NCI-H446 (cell line): ENCODE results near the gene TMEM221.
"Not testable (repeated sequence)": the region's sequence is repeated elsewhere in the genome, so short reads cannot be mapped to it uniquely, and the experiment has no call there.

Experiments used
- DNase-seq, 2 experiments: peaks; one replicate each; lab custom pipeline; 2025; lab: John Stamatoyannopoulos, UW

The TMEM221 gene

DNA sequence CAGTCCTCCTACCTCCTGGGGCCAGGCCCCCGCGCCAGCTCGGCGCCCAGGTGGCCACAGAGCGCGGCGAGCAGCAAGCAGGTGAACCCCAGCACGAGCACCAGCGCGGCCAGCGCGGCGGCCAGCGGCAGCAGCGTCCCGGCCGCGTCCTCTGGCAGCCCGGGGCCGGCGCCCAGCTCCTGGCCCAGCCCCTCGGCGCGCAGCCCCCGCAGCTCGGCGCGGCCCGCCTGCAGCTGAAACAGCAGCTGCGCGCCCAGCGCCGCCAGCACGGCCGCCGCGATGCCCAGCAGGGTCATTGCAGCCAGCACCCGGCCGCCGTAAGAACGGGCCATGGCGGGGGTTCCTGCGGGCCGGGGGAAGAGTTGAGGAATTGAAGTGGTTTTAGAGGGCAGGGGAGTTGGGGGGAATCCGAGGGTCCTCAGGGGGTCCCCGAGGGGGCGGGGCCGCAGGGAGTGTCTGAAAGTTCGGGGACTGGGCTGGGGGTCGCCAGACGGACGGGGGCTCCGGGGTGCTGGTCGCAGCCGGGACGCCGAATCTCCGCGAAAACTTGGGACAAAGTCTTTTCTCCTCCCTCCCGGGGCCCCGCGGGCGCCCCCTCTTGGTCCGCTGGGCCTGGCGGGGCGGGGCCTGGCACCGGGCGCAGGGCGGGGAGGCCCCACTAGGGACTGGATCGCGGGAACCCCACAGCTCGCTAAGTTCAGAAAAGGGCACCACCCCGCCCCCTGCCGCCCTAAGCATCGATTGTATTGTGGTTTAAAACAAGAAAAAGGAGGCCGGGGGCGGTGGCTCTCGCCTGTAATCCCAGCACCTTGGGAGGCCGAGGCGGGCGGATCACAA, at the start of gene TMEM221:
Gene TMEM221, minus strand, starts transcription at position 538 of the 837 bp plus-strand sequence. Its CDS starts 206 bp downstream, at position 332.
- DNase-seq = no peak

DNA sequence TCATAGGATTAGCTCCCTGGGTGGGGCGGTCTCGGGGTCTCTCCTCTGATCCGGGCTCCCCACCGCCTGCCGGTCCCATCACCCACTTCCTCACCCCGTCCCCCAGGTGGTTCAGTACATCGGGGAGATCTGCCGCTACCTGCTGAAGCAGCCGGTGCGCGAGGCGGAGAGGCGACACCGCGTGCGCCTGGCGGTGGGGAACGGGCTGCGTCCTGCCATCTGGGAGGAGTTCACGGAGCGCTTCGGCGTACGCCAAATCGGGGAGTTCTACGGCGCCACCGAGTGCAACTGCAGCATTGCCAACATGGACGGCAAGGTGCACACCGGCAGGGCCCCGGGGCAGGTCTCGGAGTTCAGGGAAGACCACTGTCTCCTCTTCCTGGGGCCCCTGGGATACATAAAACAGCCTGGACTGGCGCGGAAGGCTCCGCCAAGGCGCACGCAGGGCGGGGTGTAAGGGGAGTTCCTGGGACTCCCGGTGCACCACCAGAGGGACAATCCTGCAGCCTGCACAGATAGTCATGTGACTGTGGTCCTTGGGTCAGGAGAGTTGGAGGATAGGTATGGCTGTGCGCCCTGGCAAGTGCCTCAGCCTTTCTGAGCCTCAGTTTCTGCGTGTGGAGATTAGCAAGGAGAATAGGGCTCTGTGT, 48.8 kb upstream of the TMEM221 start:
- DNase-seq = no peak

GRCh38 chr19:17496337-17496997, 48.0 kb upstream of the TMEM221 start:
- DNase-seq = peak in 1 of 2 experiments; percentile 58

GRCh38 chr19:17495639-17496296, 47.3 kb upstream of the TMEM221 start:
- no peak for DNase-seq

GRCh38 chr19:17491287-17491686, 42.8 kb upstream of the TMEM221 start:
- DNase-seq = no peak

DNA sequence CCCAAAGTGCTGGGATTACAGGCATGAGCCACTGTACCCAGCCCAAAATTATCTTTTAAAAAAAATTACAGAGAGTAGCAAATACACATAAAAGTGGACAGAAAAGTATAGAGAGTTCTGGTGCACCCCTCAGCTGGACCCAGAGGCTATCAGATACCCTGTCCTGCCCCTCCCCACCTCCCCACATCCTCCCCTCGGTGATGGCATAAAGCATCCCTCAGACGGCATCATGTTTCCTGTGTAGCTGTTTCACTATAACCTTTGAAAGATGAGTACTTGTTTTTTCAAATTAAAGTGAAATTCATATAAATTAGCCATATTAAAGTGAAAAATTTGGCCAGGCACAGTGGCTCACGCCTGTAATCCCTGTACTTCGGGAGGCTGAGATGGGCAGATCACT, 41.9 kb upstream of the TMEM221 start:
- no peak for DNase-seq

- no peak for DNase-seq
Measured at GRCh38 chr19:17489392-17490030, 41.0 kb upstream of the TMEM221 start.

GRCh38 chr19:17488593-17489391, 40.3 kb upstream of the TMEM221 start:
- no peak for DNase-seq

DNA sequence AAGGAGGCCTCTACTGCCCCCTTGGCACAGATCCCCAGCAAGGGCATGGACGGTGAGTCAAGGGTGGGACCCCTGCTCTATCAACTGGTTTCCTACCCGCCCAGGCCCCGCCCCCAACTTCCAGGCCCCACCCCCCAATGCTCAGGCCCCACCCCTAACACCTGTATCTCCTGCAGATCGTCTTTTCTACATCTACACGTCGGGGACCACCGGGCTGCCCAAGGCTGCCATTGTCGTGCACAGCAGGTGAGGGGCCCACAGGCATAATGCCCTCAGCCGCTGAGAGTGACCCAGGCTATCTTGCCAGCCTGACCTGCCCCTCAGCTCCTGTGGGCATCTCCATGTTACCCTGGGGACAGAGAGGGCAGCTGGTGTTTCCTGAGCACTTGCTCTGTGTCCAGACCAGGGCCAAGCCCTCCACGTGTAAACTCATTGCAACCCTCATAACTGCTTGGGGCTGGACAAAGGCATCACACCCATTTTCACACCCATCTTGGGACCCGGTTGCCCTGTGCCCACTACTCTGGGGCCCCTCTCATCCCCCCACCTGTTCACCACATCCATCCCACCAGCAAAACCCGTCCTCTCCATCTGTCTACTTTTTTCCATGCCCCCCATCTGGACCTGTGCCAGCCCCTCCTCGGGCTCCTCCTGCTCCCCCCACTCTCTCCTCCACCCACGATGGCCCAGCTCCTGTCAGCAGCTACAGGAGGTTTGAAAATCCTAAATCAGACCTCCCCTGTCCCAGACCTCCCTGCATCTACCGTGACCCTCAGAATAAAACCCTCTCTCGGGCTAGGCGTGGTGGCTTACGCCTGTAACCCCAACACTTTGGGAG, 39.0 kb upstream of the TMEM221 start:
- DNase-seq = no peak

DNA sequence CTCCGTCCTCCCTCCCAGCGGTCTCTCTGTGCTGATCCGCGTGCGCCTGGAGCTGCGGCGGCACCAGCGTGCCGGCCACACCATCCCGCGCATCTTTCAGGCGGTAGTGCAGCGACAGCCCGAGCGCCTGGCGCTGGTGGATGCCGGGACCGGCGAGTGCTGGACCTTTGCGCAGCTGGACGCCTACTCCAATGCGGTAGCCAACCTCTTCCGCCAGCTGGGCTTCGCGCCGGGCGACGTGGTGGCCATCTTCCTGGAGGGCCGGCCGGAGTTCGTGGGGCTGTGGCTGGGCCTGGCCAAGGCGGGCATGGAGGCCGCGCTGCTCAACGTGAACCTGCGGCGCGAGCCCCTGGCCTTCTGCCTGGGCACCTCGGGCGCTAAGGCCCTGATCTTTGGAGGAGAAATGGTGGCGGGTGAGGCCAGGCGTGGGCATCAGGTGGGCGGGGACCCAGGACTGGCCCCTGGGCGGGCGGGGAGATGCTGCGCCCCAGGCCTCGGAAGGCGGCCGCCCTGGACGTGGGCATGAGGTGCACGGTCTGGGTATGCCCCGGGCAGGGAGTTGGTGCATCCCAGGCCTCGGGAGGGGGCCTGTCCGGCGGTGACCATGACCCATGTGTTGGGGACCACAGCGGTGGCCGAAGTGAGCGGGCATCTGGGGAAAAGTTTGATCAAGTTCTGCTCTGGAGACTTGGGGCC, 38.2 kb upstream of the TMEM221 start:
- no peak for DNase-seq

DNA sequence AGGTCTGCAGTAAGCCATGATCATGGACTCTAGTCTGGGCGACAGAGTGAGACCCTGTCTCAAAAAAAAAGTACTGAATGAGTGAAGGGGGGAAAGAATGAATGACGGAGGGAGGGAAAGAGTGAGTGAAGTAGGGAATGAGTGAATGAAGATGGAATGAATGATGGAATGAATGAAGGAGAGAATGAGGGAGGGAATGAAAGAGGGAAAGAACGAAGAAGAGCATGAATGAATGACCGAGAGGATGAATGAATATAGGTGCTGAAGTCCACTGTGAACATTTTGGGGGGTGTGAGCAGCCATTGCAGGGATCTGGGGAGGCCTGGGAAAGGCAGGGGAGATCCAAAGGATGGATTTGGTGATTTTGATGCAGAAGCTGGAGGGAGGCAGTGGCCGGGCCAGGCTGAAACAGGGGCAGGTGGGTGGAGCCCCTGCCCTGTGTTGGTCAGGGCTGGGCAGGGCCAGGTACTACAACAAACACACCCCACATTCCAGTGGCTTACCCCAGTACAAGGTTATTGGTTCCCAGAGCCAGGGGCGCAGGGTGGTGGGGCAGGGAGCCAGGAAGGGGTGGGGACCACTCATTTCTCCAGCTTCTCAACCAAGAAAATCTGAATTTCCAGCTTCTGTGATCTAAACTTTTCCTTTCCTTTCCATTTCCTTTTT, 36.2 kb upstream of the TMEM221 start:
- DNase-seq = no peak

GRCh38 chr19:17483605-17484002, 35.1 kb upstream of the TMEM221 start:
- DNase-seq = no peak

- no peak for DNase-seq
Measured at GRCh38 chr19:17482877-17483604, 34.6 kb upstream of the TMEM221 start.

DNA sequence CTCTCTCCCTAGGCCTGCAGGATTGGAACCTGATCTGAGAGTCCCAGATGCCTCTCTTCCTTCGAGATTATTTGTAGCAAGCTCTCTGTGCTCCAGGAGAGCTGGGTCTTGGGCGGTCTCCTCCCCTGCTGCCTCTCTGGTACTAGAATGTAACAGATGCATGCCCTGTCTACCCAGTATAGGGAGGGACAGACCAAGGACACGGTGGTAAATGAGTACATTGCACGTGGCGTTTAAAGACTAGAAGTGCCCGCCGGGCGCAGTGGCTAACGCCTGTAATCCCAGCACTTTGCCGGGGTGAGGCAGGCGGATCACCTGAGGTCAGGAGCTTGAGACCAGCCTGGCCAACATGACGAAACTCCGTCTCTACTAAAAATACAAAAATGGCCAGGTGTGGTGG, 33.5 kb upstream of the TMEM221 start:
- no peak for DNase-seq

GRCh38 chr19:17479325-17479791, 30.9 kb upstream of the TMEM221 start:
- no peak for DNase-seq

DNA sequence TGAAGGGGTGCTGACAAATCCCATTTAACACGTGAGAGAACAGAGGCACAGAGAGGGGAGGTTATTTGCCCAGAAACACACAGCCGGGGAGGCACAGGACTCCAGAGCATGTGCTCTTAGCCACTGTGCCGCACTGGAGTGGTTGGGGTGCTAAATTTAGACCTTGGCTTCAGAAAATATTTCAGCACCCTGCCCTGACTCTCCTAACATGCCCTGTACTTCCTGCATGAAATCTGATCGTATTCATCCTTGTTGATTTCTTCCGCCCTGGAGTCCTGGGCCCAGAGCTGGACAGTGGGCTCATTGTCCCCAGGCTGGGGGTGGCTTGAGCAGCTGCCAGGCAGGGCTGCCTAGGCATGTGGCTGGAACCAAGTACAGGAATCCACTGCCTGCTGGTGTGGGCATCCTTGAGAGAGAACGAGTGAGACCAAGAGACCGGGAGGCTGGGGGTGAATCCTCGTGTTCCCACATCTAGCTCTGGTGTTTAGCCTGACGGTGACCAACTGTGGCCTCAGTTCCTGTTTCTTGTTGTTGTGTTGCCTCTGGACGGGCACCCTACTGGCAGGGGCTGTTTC, 27.2 kb upstream of the TMEM221 start:
- no peak for DNase-seq

DNA sequence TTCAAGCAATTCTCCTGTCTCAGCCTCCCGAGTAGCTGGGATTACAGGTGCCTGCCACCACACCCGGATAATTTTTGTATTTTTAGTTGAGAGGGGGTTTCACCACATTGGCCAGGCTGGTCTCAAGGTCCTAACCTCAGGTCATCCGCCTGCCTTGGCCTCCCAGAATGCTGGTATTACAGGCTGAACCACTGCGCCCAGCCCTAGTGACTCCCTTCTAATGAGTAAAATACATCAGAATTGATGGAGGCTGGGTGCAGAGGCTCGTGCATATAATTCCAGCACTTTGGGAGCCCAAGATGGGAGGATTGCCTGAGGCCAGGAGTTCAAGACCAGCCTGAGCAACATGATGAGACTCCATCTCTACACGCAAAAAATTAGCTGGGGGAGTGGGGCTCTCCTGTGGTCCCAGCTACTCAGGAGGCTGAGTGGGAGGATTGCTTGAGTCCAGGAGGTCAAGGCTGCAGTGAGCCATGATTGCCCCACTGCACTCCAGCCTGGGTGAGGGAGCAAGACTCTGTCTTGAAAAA, 26.6 kb upstream of the TMEM221 start:
- DNase-seq = not testable (repeated sequence)
